Endothelial cell of umbilical vein (primary cell): Measurements from ENCODE around the gene ZNF580.

Source experiments
- MYC ChIP-seq: IDR thresholded peaks from one replicate; pipeline ENCODE4 v1.6.1; 2011; ENCODE audit warnings: mild to moderate bottlenecking, low read depth, low read length
- POLR2A ChIP-seq: IDR thresholded peaks from 2 replicates; pipeline ENCODE4 v1.6.1; 2012; ENCODE audit warnings: low read depth, mild to moderate bottlenecking, control low read depth, low read length
- POLR2AphosphoS5 ChIP-seq: IDR thresholded peaks from 2 replicates; pipeline ENCODE4 v1.6.1; 2012; ENCODE audit warnings: low read depth, mild to moderate bottlenecking, control low read depth, low read length, moderate library complexity; ENCODE audit not compliant: insufficient read depth
- TF ChIP-seq, protein P1 (sequence below), 2 donors: IDR thresholded peaks; 1 replicate in 1 of 2; 2 replicates in 1 of 2; pipeline ENCODE4 v1.5.1; 2011; ENCODE audit warnings: low read length in 2 of 2, mild to moderate bottlenecking in 2 of 2, moderate library complexity in 2 of 2, control low read depth in 1 of 2, inconsistent platforms in 1 of 2, low read depth in 1 of 2; ENCODE audit not compliant: insufficient read depth in 1 of 2; ENCODE audit errors: extremely low read depth in 1 of 2

DNA sequence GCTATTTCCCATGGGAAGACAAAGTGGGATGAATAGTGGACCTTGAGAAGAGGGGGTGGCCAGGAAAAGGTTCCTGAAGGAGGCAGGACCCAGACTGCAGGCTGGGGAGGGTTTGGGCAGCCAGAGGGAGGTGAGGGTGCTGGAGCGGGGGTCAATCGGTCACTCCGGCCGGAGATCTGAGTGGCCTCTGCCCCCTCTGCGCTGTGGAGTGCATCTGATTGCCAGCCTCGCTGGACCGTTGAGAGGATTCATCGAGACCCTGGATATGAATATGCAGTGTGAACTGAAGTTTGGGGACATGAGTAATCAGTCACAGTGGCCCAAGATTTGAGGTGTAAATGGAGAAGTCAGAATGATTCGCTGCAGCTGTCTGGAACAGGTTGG, 5.5 kb upstream of the ZNF580 start:
- TF ChIP-seq, protein P1, sequence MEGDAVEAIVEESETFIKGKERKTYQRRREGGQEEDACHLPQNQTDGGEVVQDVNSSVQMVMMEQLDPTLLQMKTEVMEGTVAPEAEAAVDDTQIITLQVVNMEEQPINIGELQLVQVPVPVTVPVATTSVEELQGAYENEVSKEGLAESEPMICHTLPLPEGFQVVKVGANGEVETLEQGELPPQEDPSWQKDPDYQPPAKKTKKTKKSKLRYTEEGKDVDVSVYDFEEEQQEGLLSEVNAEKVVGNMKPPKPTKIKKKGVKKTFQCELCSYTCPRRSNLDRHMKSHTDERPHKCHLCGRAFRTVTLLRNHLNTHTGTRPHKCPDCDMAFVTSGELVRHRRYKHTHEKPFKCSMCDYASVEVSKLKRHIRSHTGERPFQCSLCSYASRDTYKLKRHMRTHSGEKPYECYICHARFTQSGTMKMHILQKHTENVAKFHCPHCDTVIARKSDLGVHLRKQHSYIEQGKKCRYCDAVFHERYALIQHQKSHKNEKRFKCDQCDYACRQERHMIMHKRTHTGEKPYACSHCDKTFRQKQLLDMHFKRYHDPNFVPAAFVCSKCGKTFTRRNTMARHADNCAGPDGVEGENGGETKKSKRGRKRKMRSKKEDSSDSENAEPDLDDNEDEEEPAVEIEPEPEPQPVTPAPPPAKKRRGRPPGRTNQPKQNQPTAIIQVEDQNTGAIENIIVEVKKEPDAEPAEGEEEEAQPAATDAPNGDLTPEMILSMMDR (IDR thresholded peaks at IDR 0.05; ENCODE audit: extremely low read depth in 1 of 2, insufficient read depth in 1 of 2, low read depth in 1 of 2, low read length in 2 of 2): no peak
- TF ChIP-seq POLR2A (no peak), POLR2AphosphoS5 (no peak), MYC (no peak)
